Mucosa of descending colon (tissue), 3 donors: ENCODE results near the gene GTF3C2. TPM values are rescaled to one million over a fixed set of nuclear protein-coding genes. Genes with fewer than 3 reads are reported as not detected.
A peak's percentile ranks its signal among the peaks of the same experiment; 100 is the strongest.
"Not testable (repeated sequence)": the region's sequence is repeated elsewhere in the genome, so short reads cannot be mapped to it uniquely, and the experiment has no call there.

ENCODE experiments used
- ATAC-seq: fragments of 200-7000 bp; cut with Tn5 transposase; one replicate; pipeline ENCODE4 v1.9.1; 2020; ENCODE audit warnings: mild to moderate bottlenecking, moderate library complexity
- DNase-seq, 3 donors: peaks; one replicate each; pipeline ENCODE4 v3.0.0-alpha.2; 2020
- H3K36me3 ChIP-seq: fragments of 200-600 bp; one replicate; pipeline ENCODE4 v1.8.0; 2021; ENCODE audit warnings: low read depth, mild to moderate bottlenecking
- H3K4me1 ChIP-seq: fragments of 200-600 bp; one replicate; pipeline ENCODE4 v1.8.0; 2021; ENCODE audit warnings: low read depth, mild to moderate bottlenecking
- H3K4me3 ChIP-seq: fragments of 200-600 bp; one replicate; pipeline ENCODE4 v1.8.0; 2021; ENCODE audit warnings: mild to moderate bottlenecking
- H3K9me3 ChIP-seq: fragments of 200-600 bp; one replicate; pipeline ENCODE4 v1.8.0; 2021; ENCODE audit warnings: mild to moderate bottlenecking
- intact Hi-C, 2 donors: fragments of 100-400 bp; cut with DNase I in 1 of 2; cut with micrococcal nuclease in 1 of 2; formaldehyde crosslinking; loops; one replicate each; pipeline versions ENCODE4 v1.11.0 to v1.11.1; 2022; cut with DNase I, micrococcal nuclease
- total RNA-seq, 3 donors: library from RNA; stranded (reverse); fragmentation: NEBNext Ultra II Directional in 2 of 3; extraction: Animal tissue kit (Norgen Biotek cat#: 25700) in 2 of 3; gene quantifications; one replicate each; pipeline versions ENCODE4 v1.2.1 to v1.2.4, GENCODE V29; 2021 to 2023
- TF ChIP-seq, protein P1 (sequence below): fragments of 200-600 bp; IDR thresholded peaks from one replicate; pipeline ENCODE4 v1.8.0; 2022; ENCODE audit warnings: antibody characterized with exemption, mild to moderate bottlenecking
- donor health status: DM: no; HTN: no; CAD: no; lungs with moderate emphysema.
- donor health status: DM: no; HTN: no; CAD: no.
- donor health status: DM: no; HTN: yes; CAD: no.

Gene GTF3C2
- total RNA-seq, 3 donors from 2014 or later, result 53.7 to 83.5 (median 56.9) TPM

DNA sequence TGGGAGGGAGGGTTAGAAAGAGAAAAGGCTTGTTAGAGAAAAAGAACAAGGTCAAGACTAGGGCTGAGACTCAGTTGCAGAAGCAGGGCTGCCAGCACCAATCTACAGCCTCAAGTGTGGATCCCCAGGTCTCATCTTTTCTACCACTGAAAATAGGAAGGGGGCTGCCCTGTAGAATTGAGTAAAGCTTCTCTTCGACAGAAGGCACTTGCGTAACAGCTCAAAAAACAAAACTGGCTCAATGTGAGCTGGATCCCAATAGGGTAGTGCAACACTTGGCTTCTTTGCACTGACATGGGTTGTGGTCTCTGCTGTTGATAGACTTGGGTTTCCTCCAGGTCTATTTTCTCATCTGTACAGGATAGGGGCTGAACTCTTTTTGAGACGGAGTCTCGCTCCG is 31.8 kb downstream of the GTF3C2 start:
- peaks cover 12% of the 10 kb centered on the region for H3K36me3 ChIP-seq
- ATAC-seq (no peak), DNase-seq (no peak)
- peaks cover 9% of the 10 kb centered on the region for H3K4me1 ChIP-seq
- intact Hi-C loops, result no loop called here
- no peaks in the 10 kb centered on the region for H3K9me3 ChIP-seq
- no peak overlapping the region for H3K4me3 ChIP-seq
- TF ChIP-seq, protein P1, sequence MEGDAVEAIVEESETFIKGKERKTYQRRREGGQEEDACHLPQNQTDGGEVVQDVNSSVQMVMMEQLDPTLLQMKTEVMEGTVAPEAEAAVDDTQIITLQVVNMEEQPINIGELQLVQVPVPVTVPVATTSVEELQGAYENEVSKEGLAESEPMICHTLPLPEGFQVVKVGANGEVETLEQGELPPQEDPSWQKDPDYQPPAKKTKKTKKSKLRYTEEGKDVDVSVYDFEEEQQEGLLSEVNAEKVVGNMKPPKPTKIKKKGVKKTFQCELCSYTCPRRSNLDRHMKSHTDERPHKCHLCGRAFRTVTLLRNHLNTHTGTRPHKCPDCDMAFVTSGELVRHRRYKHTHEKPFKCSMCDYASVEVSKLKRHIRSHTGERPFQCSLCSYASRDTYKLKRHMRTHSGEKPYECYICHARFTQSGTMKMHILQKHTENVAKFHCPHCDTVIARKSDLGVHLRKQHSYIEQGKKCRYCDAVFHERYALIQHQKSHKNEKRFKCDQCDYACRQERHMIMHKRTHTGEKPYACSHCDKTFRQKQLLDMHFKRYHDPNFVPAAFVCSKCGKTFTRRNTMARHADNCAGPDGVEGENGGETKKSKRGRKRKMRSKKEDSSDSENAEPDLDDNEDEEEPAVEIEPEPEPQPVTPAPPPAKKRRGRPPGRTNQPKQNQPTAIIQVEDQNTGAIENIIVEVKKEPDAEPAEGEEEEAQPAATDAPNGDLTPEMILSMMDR, result no peak

DNA sequence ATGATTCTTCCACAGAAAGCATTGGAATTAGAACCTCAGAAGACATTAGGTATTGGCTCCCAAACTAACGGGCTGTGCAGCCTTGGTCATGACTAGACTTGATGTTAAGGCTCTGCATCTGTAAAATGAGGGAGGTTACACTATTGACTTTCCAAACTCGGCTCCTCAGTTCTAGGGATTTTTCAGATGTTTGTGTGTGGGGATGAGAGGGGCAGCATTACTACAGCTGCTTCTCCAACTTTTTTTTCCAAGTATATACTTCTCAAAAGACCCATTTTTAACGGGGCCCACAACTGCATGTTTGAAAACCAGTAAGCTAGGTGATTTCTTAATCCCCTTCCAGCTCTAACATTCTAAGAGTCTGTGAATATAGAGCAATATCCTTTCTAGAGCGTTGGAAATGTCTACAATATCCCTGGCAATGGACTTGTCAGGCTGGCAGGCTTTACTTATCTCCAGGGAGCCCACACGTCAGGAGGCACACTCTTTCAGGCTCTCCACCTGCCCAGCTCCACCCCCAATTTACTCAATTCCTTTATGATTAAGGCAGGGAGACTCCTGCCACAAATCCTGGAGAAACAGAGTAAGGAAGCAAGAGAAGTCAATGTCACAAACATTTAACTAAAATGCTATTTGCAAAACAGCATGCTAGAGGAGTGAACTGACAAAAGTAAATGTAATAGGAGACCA is 32.8 kb downstream of the GTF3C2 start:
- no peaks in the 10 kb centered on the region for H3K9me3 ChIP-seq
- H3K4me1 ChIP-seq, result peaks cover 9% of the 10 kb centered on the region
- H3K36me3 ChIP-seq, result peaks cover 12% of the 10 kb centered on the region
- intact Hi-C loops, result no loop called here
- peak; percentile 5 for ATAC-seq
- H3K4me3 ChIP-seq, result peak overlapping the region; percentile 62
- TF ChIP-seq, protein P1, result no peak
- peak in 1 of 3 donors; percentile 12 for DNase-seq

DNA sequence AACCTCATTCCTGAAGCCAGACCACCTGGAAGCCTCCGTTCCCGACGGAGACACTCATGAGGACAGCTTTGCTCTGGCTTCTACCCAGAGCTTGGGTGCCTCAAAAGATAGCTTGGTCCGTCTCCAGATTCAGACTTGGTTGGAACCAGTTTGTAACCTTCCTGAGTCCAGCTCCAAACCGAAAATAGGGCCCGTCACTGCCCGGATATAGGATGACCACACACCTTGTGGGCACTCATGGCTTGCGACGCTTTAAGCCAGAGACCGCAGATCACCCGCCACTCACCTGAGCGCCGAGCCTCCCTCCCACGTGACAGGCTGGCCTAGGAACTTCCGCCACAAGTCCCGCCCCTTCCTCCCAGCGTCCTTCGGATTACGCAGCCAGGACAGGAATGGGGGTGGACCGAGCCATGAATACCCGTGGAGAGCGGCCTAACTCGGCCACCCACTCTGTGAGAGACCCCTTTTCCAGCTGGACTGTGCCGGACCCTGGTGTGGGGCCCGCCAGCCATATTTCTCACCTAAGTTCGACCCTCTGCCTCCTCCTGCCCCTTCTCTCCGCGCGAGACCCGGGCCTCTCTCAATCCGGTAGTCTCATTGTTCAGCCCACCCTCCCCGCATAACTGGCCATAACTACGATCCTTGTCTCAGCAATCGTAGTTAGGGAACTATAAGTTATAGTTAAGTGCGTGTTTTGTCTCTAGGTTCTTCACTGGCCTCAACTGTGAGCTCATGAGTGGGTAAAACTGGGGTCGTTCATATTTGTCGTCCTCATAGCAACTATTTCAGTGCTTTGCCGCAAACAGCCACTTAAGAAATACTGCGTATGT is 33.6 kb downstream of the GTF3C2 start, which contains the start of gene MPV17:
Gene MPV17, minus strand, starts transcription at position 332 of the 830 bp plus-strand sequence. CDS start 580 bp downstream, outside the sequence.
- ATAC-seq, result peak; percentile 96
- intact Hi-C loops, result no loop called here

DNA sequence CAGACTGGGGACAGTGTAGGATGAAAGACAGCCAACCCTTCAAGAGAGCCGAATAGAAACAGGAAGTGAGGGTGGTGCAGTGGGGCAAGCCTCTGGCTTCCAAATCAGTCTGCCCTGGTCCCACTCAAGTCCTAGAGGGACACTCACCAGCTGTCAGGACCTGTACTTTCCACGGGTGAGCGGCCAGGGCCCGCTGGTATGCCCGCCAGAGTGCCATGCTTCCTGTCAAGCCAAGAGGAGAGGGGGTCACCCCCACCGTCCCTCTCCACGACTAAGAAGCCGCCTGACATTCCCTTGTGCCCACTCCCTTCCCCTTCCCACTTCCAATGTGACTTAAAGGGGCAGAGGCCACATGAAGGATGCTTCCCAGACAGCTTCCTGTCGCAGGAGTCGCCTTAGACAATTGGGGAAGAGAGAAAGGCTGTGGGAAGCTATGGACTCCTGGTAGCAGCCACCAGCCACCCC is 34.2 kb downstream of the GTF3C2 start:
- Histone ChIP-seq H3K4me3 (peak overlapping the region; percentile 62), H3K4me1 (peaks cover 9% of the 10 kb centered on the region), H3K36me3 (peaks cover 4% of the 10 kb centered on the region), H3K9me3 (no peaks in the 10 kb centered on the region)
- intact Hi-C loops, result no loop called here
- ATAC-seq, result peak; percentile 31
- TF ChIP-seq, protein P1, result no peak
- peak in 2 of 3 donors; percentile 17 to 41 for DNase-seq

More for the DNA sequence above, 33.6 kb downstream of the GTF3C2 start, which contains the start of gene MPV17:
- Histone ChIP-seq H3K9me3 (no peaks in the 10 kb centered on the region), H3K4me1 (peaks cover 9% of the 10 kb centered on the region), H3K36me3 (peaks cover 11% of the 10 kb centered on the region), H3K4me3 (peak within 1 kb of the TSS; percentile 62)
- peak; percentile 94 to 95 (median 95) for DNase-seq
- TF ChIP-seq, protein P1, result no peak

DNA sequence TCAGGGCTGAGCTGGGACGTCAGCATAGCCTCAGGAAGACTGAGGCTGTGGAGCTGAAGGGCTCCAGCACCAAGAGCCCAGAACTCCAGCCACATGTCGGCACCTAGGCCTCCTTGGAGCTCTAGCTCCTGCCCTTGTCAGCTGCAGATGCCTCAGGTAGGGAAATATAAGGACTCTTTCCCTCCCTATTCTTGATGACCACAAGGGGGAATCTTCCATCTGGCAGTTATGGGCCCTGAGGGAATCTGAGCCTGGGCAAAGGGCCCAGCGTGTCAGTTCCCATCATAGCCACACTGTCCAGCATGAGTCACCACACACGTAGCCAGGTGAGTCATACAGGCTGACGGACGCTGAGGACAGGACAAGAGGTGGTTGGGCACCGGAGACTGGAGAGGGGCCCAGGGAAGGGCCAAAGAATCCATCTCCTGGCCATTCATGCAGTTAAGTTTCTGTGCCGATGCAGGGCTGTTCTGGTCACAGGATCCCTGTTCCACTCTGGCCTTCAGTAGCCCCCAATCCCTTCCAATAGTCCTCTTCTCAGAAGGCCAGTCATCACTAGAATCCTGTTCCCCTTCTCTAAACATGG is 35.5 kb downstream of the GTF3C2 start:
- TF ChIP-seq, protein P1, result no peak
- peak; percentile 79 for ATAC-seq
- Histone ChIP-seq H3K4me3 (no peak overlapping the region), H3K9me3 (no peaks in the 10 kb centered on the region), H3K4me1 (peaks cover 9% of the 10 kb centered on the region), H3K36me3 (no peaks in the 10 kb centered on the region)
- DNase-seq, result peak; percentile 43 to 74 (median 44)
- intact Hi-C loops, result no loop called here

DNA sequence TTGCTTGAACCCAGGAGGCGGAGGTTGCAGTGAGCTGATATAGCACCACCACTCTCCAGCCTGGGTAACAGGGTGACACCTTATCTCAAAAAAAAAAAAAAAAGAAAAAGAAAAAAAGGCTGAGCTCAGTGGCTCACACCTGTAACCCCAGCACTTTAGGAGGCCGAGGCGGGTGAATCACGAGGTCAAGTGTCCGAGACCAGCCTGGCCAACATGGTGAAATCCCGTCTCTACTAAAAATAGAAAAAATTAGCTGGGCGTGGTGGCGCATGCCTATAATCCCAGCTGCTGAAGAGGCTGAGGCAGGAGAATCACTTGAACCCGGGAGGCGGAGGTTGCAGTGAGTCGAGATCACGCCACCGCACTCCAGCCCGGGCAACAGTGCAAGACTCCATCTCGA is 36.7 kb downstream of the GTF3C2 start:
- DNase-seq, H3K4me1 ChIP-seq, H3K9me3 ChIP-seq, intact Hi-C loops, ATAC-seq, H3K4me3 ChIP-seq, H3K36me3 ChIP-seq: not testable (repeated sequence)
